WERI-Rb-1 (cell line): ENCODE results near the gene LIN28A.

Experiments
- DNase-seq: peaks from one replicate; pipeline ENCODE4 v3.0.0-alpha.2; 2020
- H3K27ac ChIP-seq: fragments of 250-450 bp; sonication (Bioruptor Pico); 2 replicates; pipeline ENCODE4 v1.5.1; 2020; ENCODE audit warnings: mild to moderate bottlenecking, moderate library complexity
- H3K27me3 ChIP-seq: fragments of 250-450 bp; sonication (Bioruptor Pico); 2 replicates; pipeline ENCODE4 v1.5.1; 2021; ENCODE audit warnings: mild to moderate bottlenecking, low read depth, moderate library complexity; ENCODE audit not compliant: insufficient read depth, severe bottlenecking
- H3K36me3 ChIP-seq: fragments of 250-450 bp; sonication (Bioruptor Pico); 2 replicates; pipeline ENCODE4 v1.5.1; 2020; ENCODE audit warnings: mild to moderate bottlenecking, moderate library complexity
- H3K4me3 ChIP-seq: 2 replicates; pipeline ENCODE4 v1.5.1; 2011; ENCODE audit warnings: low read depth, mild to moderate bottlenecking, control low read depth, low read length
- H3K9me3 ChIP-seq: fragments of 250-450 bp; sonication (Bioruptor Pico); 2 replicates; pipeline ENCODE4 v1.5.1; 2021; ENCODE audit warnings: mild to moderate bottlenecking, moderate library complexity; ENCODE audit not compliant: severe bottlenecking
- TF ChIP-seq, protein P1 (sequence below): IDR thresholded peaks from 2 replicates; pipeline ENCODE4 v1.5.1; 2011; ENCODE audit warnings: low read depth, mild to moderate bottlenecking, control low read depth, inconsistent platforms, low read length

Gene LIN28A

DNA sequence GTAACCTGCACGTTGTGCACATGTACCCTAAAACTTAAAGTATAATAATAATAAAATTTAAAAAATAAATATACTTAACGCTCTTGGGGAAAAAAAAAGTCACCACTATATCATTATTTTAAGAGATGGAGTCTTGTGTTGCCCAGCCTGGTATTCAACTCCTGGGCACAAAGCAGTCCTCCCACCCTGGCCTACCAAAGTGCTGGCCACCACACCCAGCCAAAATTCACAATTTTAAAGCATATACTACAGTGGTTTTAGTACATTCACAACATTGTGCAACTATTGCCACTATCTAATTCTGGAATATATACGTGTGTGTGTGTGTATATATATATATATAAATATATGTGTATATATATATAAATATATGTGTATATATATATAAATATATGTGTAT, 67.5 kb downstream of the LIN28A start:
- H3K4me3 ChIP-seq, result no peak overlapping the region
- DNase-seq, result no peak
- TF ChIP-seq, protein P1, sequence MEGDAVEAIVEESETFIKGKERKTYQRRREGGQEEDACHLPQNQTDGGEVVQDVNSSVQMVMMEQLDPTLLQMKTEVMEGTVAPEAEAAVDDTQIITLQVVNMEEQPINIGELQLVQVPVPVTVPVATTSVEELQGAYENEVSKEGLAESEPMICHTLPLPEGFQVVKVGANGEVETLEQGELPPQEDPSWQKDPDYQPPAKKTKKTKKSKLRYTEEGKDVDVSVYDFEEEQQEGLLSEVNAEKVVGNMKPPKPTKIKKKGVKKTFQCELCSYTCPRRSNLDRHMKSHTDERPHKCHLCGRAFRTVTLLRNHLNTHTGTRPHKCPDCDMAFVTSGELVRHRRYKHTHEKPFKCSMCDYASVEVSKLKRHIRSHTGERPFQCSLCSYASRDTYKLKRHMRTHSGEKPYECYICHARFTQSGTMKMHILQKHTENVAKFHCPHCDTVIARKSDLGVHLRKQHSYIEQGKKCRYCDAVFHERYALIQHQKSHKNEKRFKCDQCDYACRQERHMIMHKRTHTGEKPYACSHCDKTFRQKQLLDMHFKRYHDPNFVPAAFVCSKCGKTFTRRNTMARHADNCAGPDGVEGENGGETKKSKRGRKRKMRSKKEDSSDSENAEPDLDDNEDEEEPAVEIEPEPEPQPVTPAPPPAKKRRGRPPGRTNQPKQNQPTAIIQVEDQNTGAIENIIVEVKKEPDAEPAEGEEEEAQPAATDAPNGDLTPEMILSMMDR, result no peak
- no peaks in the 10 kb centered on the region for H3K27me3 ChIP-seq
- no peaks in the 10 kb centered on the region for H3K9me3 ChIP-seq
- peaks cover 68% of the 10 kb centered on the region for H3K36me3 ChIP-seq
- no peak overlapping the region for H3K27ac ChIP-seq

DNA sequence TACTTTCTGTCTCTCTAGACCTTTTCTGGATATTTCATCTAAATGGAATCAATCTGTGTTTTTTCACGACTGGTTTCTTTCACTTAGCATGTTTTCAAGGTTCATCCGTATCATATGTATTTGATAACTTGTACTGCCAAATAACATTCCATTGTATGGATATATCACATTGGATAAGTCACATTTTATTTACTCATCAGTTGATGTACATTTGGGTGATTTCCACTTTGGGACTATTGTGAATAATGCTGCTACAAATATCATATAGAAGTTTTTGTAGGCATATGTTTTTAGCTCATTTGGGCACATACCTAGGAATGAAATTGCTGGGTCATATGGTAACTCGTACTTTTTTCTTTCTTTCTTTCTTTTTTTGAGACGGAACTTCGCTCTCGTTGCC, 68.4 kb downstream of the LIN28A start:
- no peaks in the 10 kb centered on the region for H3K27me3 ChIP-seq
- H3K27ac ChIP-seq, result no peak overlapping the region
- no peak for DNase-seq
- TF ChIP-seq, protein P1, result no peak
- peaks cover 60% of the 10 kb centered on the region for H3K36me3 ChIP-seq
- H3K9me3 ChIP-seq, result no peaks in the 10 kb centered on the region
- no peak overlapping the region for H3K4me3 ChIP-seq
